Smooth muscle cell (in vitro differentiated cells): ENCODE measurements around the gene NETO2. TPM values are rescaled to one million over a fixed set of nuclear protein-coding genes. Genes with fewer than 3 reads are reported as not detected.

ENCODE experiments used
- DNase-seq: peaks from one replicate; lab custom pipeline; 2025; ENCODE audit not compliant: unreplicated experiment; lab: John Stamatoyannopoulos, UW
- H2AFZ ChIP-seq: fragments of 200-600 bp; sonication (generic); 2 replicates; pipeline ENCODE4 v1.6.0; 2016; ENCODE audit warnings: antibody characterized with exemption, low read depth, mild to moderate bottlenecking
- H3F3A ChIP-seq: fragments of 200-600 bp; sonication (generic); 2 replicates; pipeline ENCODE4 v1.6.0; 2017; ENCODE audit warnings: antibody characterized with exemption, low read depth
- H3K27ac ChIP-seq: fragments of 200-600 bp; sonication (generic); 2 replicates; pipeline ENCODE4 v1.5.1; 2016; ENCODE audit warnings: low read depth, mild to moderate bottlenecking
- H3K27me3 ChIP-seq: fragments of 200-600 bp; sonication (generic); 2 replicates; pipeline ENCODE4 v1.6.1; 2016; ENCODE audit warnings: low read depth, mild to moderate bottlenecking
- H3K36me3 ChIP-seq: fragments of 200-600 bp; sonication (generic); 2 replicates; pipeline ENCODE4 v1.5.1; 2016; ENCODE audit warnings: low read depth
- H3K4me1 ChIP-seq: fragments of 200-600 bp; sonication (generic); 2 replicates; pipeline ENCODE4 v1.5.1; 2016; ENCODE audit warnings: low read depth
- H3K4me2 ChIP-seq: fragments of 200-600 bp; sonication (generic); 2 replicates; pipeline ENCODE4 v1.6.0; 2016; ENCODE audit warnings: mild to moderate bottlenecking
- H3K4me3 ChIP-seq: fragments of 200-600 bp; sonication (generic); 2 replicates; pipeline ENCODE4 v1.5.1; 2016; ENCODE audit warnings: mild to moderate bottlenecking
- H3K79me2 ChIP-seq: fragments of 200-600 bp; sonication (generic); 2 replicates; pipeline ENCODE4 v1.6.0; 2016; ENCODE audit warnings: low read depth, mild to moderate bottlenecking
- H3K9ac ChIP-seq: fragments of 200-600 bp; sonication (generic); 2 replicates; pipeline ENCODE4 v1.6.0; 2016; ENCODE audit warnings: low read depth
- H3K9me3 ChIP-seq: fragments of 200-600 bp; sonication (generic); replicated peaks from 2 replicates; pipeline ENCODE4 v1.5.1; 2016; ENCODE audit warnings: low read depth
- H4K20me1 ChIP-seq: fragments of 200-600 bp; sonication (generic); 2 replicates; pipeline ENCODE4 v1.6.0; 2016; ENCODE audit warnings: low read depth
- WGBS: methylation state at CpG from one replicate; pipeline ENCODE4 v1.1.7; 2016; ENCODE audit warnings: low lambda C conversion rate; 5-methylcytosine and 5-hydroxymethylcytosine counted together
- polyA plus RNA-seq: library from polyadenylated mRNA; unstranded; fragments of >200 nt; fragmentation: Nextera tagmentation; extraction: Ambion mirVana; gene quantifications from 2 replicates; pipeline ENCODE4 v1.2.1, GENCODE V29; 2016
- total RNA-seq: library from RNA; depleted of rRNA; stranded (reverse); fragments of >200 nt; gene quantifications from 2 replicates; pipeline ENCODE4 v1.2.3, GENCODE V29; 2014
- TF ChIP-seq, protein P1 (sequence below): fragments of 200-600 bp; sonication (generic); IDR thresholded peaks from 2 replicates; pipeline ENCODE4 v1.5.1; 2017; ENCODE audit warnings: borderline replicate concordance, mild to moderate bottlenecking, antibody characterized with exemption; ENCODE audit not compliant: insufficient read depth, poor library complexity, severe bottlenecking

NETO2 gene
- total and polyA plus RNA-seq, 2 experiments from 2014 or later: 12.7 to 23.5 TPM

DNA sequence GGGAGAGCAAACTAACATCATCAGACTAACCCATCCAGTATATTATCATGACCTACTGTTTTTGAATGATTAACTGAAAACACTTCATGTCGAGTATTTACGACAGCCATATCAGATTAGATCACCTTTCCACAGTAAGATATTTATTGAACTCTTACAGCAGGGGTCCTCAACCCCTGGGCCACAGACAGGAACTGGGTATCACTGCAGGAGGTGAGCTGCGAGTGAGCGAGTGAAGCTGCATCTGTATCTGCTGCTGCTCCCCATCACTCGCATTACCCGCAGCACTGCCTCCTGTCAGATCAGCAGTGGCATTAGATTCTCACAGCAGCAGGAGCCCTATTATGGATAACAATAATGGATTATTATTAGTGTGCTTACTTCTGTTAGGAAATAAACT, 59.5 kb downstream of the NETO2 start:
- Histone ChIP-seq H4K20me1 (no peaks in the 10 kb centered on the region), H3K9ac (no peak overlapping the region), H3K4me3 (no peak overlapping the region), H2AFZ (no peak overlapping the region), H3K4me2 (no peak overlapping the region), H3K27me3 (no peaks in the 10 kb centered on the region), H3K79me2 (no peaks in the 10 kb centered on the region), H3K4me1 (no peaks in the 10 kb centered on the region), H3F3A (no peaks in the 10 kb centered on the region), H3K9me3 (no peaks in the 10 kb centered on the region), H3K36me3 (no peaks in the 10 kb centered on the region), H3K27ac (no peak overlapping the region)
- 94% methylated on average over 6 of the region's 6 CpGs for WGBS
- DNase-seq: no peak
- TF ChIP-seq, protein P1, sequence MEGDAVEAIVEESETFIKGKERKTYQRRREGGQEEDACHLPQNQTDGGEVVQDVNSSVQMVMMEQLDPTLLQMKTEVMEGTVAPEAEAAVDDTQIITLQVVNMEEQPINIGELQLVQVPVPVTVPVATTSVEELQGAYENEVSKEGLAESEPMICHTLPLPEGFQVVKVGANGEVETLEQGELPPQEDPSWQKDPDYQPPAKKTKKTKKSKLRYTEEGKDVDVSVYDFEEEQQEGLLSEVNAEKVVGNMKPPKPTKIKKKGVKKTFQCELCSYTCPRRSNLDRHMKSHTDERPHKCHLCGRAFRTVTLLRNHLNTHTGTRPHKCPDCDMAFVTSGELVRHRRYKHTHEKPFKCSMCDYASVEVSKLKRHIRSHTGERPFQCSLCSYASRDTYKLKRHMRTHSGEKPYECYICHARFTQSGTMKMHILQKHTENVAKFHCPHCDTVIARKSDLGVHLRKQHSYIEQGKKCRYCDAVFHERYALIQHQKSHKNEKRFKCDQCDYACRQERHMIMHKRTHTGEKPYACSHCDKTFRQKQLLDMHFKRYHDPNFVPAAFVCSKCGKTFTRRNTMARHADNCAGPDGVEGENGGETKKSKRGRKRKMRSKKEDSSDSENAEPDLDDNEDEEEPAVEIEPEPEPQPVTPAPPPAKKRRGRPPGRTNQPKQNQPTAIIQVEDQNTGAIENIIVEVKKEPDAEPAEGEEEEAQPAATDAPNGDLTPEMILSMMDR: no peak

DNA sequence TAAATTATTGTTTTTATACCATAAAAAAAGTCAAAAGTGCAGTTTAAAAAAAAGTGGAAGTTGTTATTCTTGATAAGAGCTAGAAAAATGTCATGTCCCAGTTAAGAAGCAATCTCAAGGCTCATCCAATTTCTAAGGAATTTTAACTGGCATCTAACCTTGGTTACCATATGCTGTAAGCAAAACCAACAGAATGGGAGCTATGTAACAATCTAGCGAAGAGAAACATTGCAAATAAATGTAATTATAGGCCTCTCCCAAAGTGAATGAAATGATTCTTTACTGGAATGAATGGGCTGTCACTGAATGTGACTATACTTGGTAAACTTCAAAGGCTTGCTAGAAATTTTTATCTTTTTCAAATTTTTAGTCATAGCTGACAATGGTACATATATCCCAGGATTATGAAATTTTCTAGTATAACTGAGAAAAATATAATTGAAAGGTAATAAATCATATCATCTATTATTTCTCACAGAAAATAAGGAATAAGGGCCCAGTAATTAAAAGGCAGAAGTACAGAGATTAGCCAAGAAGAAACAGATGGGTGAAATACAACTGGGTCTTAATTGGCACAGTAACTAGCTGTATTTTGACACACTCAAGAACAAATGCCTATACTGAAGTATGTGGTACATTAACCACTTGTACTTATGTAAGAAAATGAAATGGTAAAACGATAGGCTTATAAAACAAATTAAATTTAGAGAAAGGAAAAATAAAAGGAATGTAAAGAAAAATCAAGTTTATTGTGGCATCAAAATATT, 61.5 kb downstream of the NETO2 start:
- H2AFZ ChIP-seq: no peak overlapping the region
- no peaks in the 10 kb centered on the region for H4K20me1 ChIP-seq
- no peak for DNase-seq
- H3K9ac ChIP-seq: no peak overlapping the region
- H3K4me1 ChIP-seq: no peaks in the 10 kb centered on the region
- H3K79me2 ChIP-seq: no peaks in the 10 kb centered on the region
- TF ChIP-seq, protein P1: no peak
- H3K4me3 ChIP-seq: no peak overlapping the region
- 91% methylated on average over 2 of the region's 2 CpGs for WGBS
- H3K27me3 ChIP-seq: no peaks in the 10 kb centered on the region
- no peaks in the 10 kb centered on the region for H3K36me3 ChIP-seq
- H3K9me3 ChIP-seq: no peaks in the 10 kb centered on the region
- H3F3A ChIP-seq: no peaks in the 10 kb centered on the region
- no peak overlapping the region for H3K27ac ChIP-seq
- no peak overlapping the region for H3K4me2 ChIP-seq

DNA sequence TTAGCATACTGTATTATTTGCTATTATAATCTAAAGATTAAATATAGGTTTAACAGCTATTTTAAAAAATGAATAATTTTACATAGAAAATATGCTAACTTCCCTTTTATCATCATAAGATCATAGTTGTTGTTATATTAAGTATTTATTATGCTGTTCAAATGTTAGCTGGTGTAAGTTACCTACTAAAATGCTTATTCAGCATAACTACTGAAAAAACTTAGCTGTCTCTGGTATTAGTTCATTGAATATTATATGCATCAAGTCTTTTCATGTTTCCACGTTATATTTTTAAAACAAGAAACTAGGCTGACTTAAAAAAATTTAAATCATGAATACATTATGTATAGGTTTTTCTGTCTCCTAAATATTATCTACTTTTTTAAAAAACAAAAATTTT, 62.6 kb downstream of the NETO2 start:
- Histone ChIP-seq H3K79me2 (no peaks in the 10 kb centered on the region), H4K20me1 (no peaks in the 10 kb centered on the region), H2AFZ (no peak overlapping the region), H3K27ac (no peak overlapping the region), H3K27me3 (no peaks in the 10 kb centered on the region), H3F3A (no peaks in the 10 kb centered on the region), H3K9me3 (no peaks in the 10 kb centered on the region), H3K9ac (no peak overlapping the region), H3K4me2 (no peak overlapping the region), H3K36me3 (no peaks in the 10 kb centered on the region), H3K4me3 (no peak overlapping the region), H3K4me1 (no peaks in the 10 kb centered on the region)
- TF ChIP-seq, protein P1: no peak
- WGBS: 90% methylated on average over 1 of the region's 1 CpG
- DNase-seq: no peak

DNA sequence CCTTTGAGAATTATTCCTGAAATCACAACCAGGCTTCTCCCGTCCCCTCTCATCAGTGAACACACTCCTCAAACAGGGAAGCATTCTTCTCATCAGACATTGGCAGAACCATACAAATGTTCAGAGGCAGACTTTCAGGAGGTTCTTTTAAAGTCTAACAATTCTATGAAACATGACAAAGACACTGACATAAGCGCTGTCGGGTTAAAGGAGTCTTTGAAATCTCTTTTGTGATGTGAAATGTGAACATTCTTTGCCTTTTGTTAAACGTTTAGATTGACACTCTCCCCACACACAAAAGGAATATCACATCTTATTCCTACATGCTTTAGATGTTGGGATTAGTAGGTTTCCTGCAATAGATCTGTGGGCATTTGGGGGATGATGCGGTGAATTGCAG, 63.9 kb downstream of the NETO2 start:
- Histone ChIP-seq H3K27ac (no peak overlapping the region), H3K4me1 (no peaks in the 10 kb centered on the region), H3K27me3 (no peaks in the 10 kb centered on the region), H3K79me2 (no peaks in the 10 kb centered on the region), H3K36me3 (no peaks in the 10 kb centered on the region), H3F3A (no peaks in the 10 kb centered on the region), H3K9me3 (no peaks in the 10 kb centered on the region), H3K4me2 (no peak overlapping the region), H2AFZ (no peak overlapping the region), H3K4me3 (no peak overlapping the region), H3K9ac (no peak overlapping the region), H4K20me1 (no peaks in the 10 kb centered on the region)
- TF ChIP-seq, protein P1: no peak
- WGBS: 55% methylated on average over 5 of the region's 5 CpGs
- no peak for DNase-seq
